Mucosa of rectum (tissue), 2 donors: Measurements from ENCODE around the gene RGS2.

Experiments used
- H3K27ac ChIP-seq, 2 donors: one replicate each; pipeline ENCODE4 v1.7.0; 2013; ENCODE audit warnings: inconsistent platforms in 2 of 2, low read depth in 2 of 2, low read length in 2 of 2
- H3K27me3 ChIP-seq, 2 donors: one replicate each; pipeline ENCODE4 v1.7.0; 2013; ENCODE audit warnings: low read length in 2 of 2; ENCODE audit not compliant: control insufficient read depth in 2 of 2, insufficient read depth in 2 of 2
- H3K36me3 ChIP-seq, 2 donors: one replicate each; pipeline ENCODE4 v1.7.0; 2013; ENCODE audit warnings: low read length in 2 of 2; ENCODE audit not compliant: control insufficient read depth in 2 of 2, insufficient read depth in 2 of 2
- H3K4me1 ChIP-seq, 2 donors: one replicate each; pipeline ENCODE4 v1.7.0; 2013; ENCODE audit warnings: low read length in 2 of 2, mild to moderate bottlenecking in 1 of 2; ENCODE audit not compliant: control insufficient read depth in 2 of 2, insufficient read depth in 2 of 2
- H3K4me3 ChIP-seq, 2 donors: one replicate each; pipeline ENCODE4 v1.7.0; 2013; ENCODE audit warnings: low read length in 2 of 2
- H3K9ac ChIP-seq, 2 donors: one replicate each; pipeline ENCODE4 v1.7.0; 2013; ENCODE audit warnings: low read length in 2 of 2, low read depth in 1 of 2, mild to moderate bottlenecking in 1 of 2
- H3K9me3 ChIP-seq, 2 donors: one replicate each; pipeline ENCODE4 v1.7.0; 2013; ENCODE audit warnings: low read length in 2 of 2; ENCODE audit not compliant: control insufficient read depth in 2 of 2
- donor health status: healthy.
- donor health status: Normal muscosa, but diverticular disease.

RGS2 gene

GRCh38 chr1:192771341-192771740, 37.5 kb upstream of the RGS2 start:
- Histone ChIP-seq H3K4me1 (no peaks in the 10 kb centered on the region), H3K36me3 (no peaks in the 10 kb centered on the region), H3K27ac (no peak overlapping the region), H3K9ac (no peak overlapping the region), H3K4me3 (no peak overlapping the region), H3K27me3 (no peaks in the 10 kb centered on the region), H3K9me3 (no peaks in the 10 kb centered on the region)

GRCh38 chr1:192775631-192776030, 33.2 kb upstream of the RGS2 start:
- Histone ChIP-seq H3K9ac (no peak overlapping the region), H3K4me1 (no peaks in the 10 kb centered on the region), H3K36me3 (no peaks in the 10 kb centered on the region), H3K9me3 (no peaks in the 10 kb centered on the region), H3K27ac (no peak overlapping the region), H3K27me3 (no peaks in the 10 kb centered on the region), H3K4me3 (no peak overlapping the region)

DNA sequence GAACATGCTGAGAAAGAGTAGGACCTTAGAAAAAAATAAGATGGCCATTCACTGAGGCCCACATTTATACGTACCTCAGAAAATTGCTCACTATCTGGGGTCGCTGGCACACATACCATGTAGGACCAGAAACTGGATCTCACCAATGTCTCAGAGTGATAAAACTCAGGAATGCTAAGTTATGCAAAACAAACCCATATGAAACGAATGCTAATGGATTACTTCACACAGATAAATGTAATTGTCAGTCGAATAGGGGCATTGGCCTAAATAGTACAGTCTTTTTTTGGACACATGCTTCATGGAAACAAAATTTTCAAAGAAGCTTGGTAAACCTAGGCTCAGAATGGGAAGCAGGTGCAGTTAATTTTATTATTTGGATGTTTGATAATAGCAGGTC, 32.6 kb upstream of the RGS2 start:
- no peaks in the 10 kb centered on the region for H3K27me3 ChIP-seq
- H3K36me3 ChIP-seq = no peaks in the 10 kb centered on the region
- no peak overlapping the region for H3K27ac ChIP-seq
- H3K9ac ChIP-seq = no peak overlapping the region
- no peaks in the 10 kb centered on the region for H3K9me3 ChIP-seq
- no peaks in the 10 kb centered on the region for H3K4me1 ChIP-seq
- no peak overlapping the region for H3K4me3 ChIP-seq

- no peak overlapping the region for H3K27ac ChIP-seq
- H3K9ac ChIP-seq = no peak overlapping the region
- no peaks in the 10 kb centered on the region for H3K36me3 ChIP-seq
- no peaks in the 10 kb centered on the region for H3K4me1 ChIP-seq
- no peak overlapping the region for H3K4me3 ChIP-seq
- H3K27me3 ChIP-seq = no peaks in the 10 kb centered on the region
- no peaks in the 10 kb centered on the region for H3K9me3 ChIP-seq
These were observed 31.8 kb upstream of the RGS2 start for GRCh38 chr1:192776998-192777397.

GRCh38 chr1:192783791-192784190, 25.0 kb upstream of the RGS2 start:
- no peak overlapping the region for H3K27ac ChIP-seq
- no peak overlapping the region for H3K4me3 ChIP-seq
- no peaks in the 10 kb centered on the region for H3K4me1 ChIP-seq
- no peak overlapping the region for H3K9ac ChIP-seq
- no peaks in the 10 kb centered on the region for H3K36me3 ChIP-seq
- no peaks in the 10 kb centered on the region for H3K9me3 ChIP-seq
- no peaks in the 10 kb centered on the region for H3K27me3 ChIP-seq

GRCh38 chr1:192784397-192784796, 24.4 kb upstream of the RGS2 start:
- Histone ChIP-seq H3K27ac (no peak overlapping the region), H3K4me1 (no peaks in the 10 kb centered on the region), H3K27me3 (no peaks in the 10 kb centered on the region), H3K9me3 (no peaks in the 10 kb centered on the region), H3K4me3 (no peak overlapping the region), H3K9ac (no peak overlapping the region), H3K36me3 (no peaks in the 10 kb centered on the region)

GRCh38 chr1:192786576-192786975, 22.3 kb upstream of the RGS2 start:
- Histone ChIP-seq H3K9me3 (no peaks in the 10 kb centered on the region), H3K4me1 (no peaks in the 10 kb centered on the region), H3K36me3 (no peaks in the 10 kb centered on the region), H3K27ac (no peak overlapping the region), H3K27me3 (no peaks in the 10 kb centered on the region), H3K9ac (no peak overlapping the region), H3K4me3 (no peak overlapping the region)

- no peak overlapping the region for H3K27ac ChIP-seq
These were observed 20.8 kb upstream of the RGS2 start for GRCh38 chr1:192787914-192788585.

DNA sequence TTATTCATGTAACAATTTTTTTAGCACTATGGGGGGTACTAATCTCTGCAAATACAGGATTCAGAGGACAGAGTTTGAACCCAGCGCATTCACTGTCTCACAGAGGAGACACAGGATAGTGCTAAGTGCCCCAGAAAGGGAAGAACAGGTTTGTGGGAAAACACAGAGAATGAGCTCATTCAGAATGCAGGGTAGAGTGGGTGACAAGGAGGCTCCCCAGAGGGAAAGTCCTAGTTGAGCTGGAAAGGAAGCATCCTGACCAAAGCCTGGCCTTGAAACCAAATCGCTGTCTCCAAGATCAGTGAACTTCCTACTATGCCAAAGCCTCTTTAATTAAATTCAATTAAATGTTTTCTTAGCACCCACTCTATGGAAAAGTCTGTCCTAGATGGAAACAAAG, 19.0 kb upstream of the RGS2 start:
- Histone ChIP-seq H3K9ac (no peak overlapping the region), H3K9me3 (no peaks in the 10 kb centered on the region), H3K4me3 (no peak overlapping the region), H3K4me1 (no peaks in the 10 kb centered on the region), H3K36me3 (no peaks in the 10 kb centered on the region), H3K27ac (no peak overlapping the region), H3K27me3 (no peaks in the 10 kb centered on the region)

More at GRCh38 chr1:192787914-192788585, 20.8 kb upstream of the RGS2 start:
- Histone ChIP-seq H3K4me1 (no peaks in the 10 kb centered on the region), H3K27me3 (no peaks in the 10 kb centered on the region), H3K9me3 (no peaks in the 10 kb centered on the region), H3K9ac (no peak overlapping the region), H3K4me3 (no peak overlapping the region), H3K36me3 (no peaks in the 10 kb centered on the region)

DNA sequence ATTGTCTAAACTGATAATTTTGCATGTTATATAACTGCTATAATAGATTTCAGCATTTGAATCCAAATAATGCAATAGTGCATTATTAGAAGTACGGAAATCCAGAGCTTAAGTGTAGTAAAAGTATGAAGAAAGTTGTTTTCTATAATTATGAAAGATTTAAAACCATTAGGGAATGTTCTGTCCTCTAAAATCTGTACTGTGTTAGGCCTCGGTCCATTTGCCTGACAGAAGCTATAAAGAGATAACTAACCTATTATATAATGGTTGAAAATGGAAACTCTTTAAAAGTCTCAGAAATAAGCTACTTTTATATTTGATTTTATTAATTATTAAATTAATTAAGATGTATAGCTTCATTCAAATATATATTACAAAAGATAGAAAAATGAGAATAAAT, 16.2 kb upstream of the RGS2 start:
- no peak overlapping the region for H3K27ac ChIP-seq

More for the DNA sequence above, 16.2 kb upstream of the RGS2 start:
- Histone ChIP-seq H3K4me1 (no peaks in the 10 kb centered on the region), H3K9ac (no peak overlapping the region), H3K9me3 (no peaks in the 10 kb centered on the region), H3K4me3 (no peak overlapping the region), H3K27me3 (no peaks in the 10 kb centered on the region), H3K36me3 (no peaks in the 10 kb centered on the region)
